ENCODE data around the gene FHAD1.
"Not testable (repeated sequence)": the region's sequence is repeated elsewhere in the genome, so short reads cannot be mapped to it uniquely, and the experiment has no call there.

FHAD1 gene

GRCh38 chr1:15299806-15300205 lies 52.8 kb downstream of the FHAD1 start:
- in situ Hi-C loops (cut with HindIII; ENCODE audit: low sequenced_read_pairs), result no loop called here
- TF ChIP-seq CTCF (IDR thresholded peaks at IDR 0.05; ENCODE audit: low read depth, low read length), result no peak
- no peak overlapping the region for H3K4me3 ChIP-seq (ENCODE audit: low read depth, low read length)
- DNase-seq (ENCODE audit: low read depth, low spot score), result no peak

GRCh38 chr1:15303935-15304334 lies 56.9 kb downstream of the FHAD1 start:
- DNase-seq (ENCODE audit: low read depth, low spot score), result no peak
- no peak for TF ChIP-seq CTCF (IDR thresholded peaks at IDR 0.05; ENCODE audit: low read depth, low read length)
- in situ Hi-C loops (cut with HindIII; ENCODE audit: low sequenced_read_pairs), result no loop called here
- H3K4me3 ChIP-seq (ENCODE audit: low read depth, low read length), result no peak overlapping the region

GRCh38 chr1:15304708-15305467 lies 57.9 kb downstream of the FHAD1 start:
- DNase-seq (ENCODE audit: low read depth, low spot score), result peak; percentile 27
- TF ChIP-seq CTCF (IDR thresholded peaks at IDR 0.05; ENCODE audit: low read depth, low read length), result peak; percentile 78
- H3K4me3 ChIP-seq (ENCODE audit: low read depth, low read length), result no peak overlapping the region
- in situ Hi-C loops (cut with HindIII; ENCODE audit: low sequenced_read_pairs), result no loop called here

- TF ChIP-seq CTCF (IDR thresholded peaks at IDR 0.05; ENCODE audit: low read depth, low read length), result no peak
- DNase-seq (ENCODE audit: low read depth, low spot score), result peak; percentile 71
- in situ Hi-C loops (cut with HindIII; ENCODE audit: low sequenced_read_pairs), result no loop called here
- H3K4me3 ChIP-seq (ENCODE audit: low read depth, low read length), result no peak overlapping the region
Measured at GRCh38 chr1:15305468-15305770, 58.4 kb downstream of the FHAD1 start.

- DNase-seq (ENCODE audit: low read depth, low spot score); H3K4me3 ChIP-seq (ENCODE audit: low read depth, low read length); in situ Hi-C loops (cut with HindIII; ENCODE audit: low sequenced_read_pairs): not testable (repeated sequence)
Measured at GRCh38 chr1:15306352-15306751, 59.3 kb downstream of the FHAD1 start.

GRCh38 chr1:15308135-15308534 lies 61.1 kb downstream of the FHAD1 start:
- H3K4me3 ChIP-seq (ENCODE audit: low read depth, low read length), result no peak overlapping the region
- in situ Hi-C loops (cut with HindIII; ENCODE audit: low sequenced_read_pairs), result no loop called here
- TF ChIP-seq CTCF (IDR thresholded peaks at IDR 0.05; ENCODE audit: low read depth, low read length), result no peak
- no peak for DNase-seq (ENCODE audit: low read depth, low spot score)

GRCh38 chr1:15308621-15309027 lies 61.6 kb downstream of the FHAD1 start:
- no peak for DNase-seq (ENCODE audit: low read depth, low spot score)
- H3K4me3 ChIP-seq (ENCODE audit: low read depth, low read length), result no peak overlapping the region
- in situ Hi-C loops (cut with HindIII; ENCODE audit: low sequenced_read_pairs), result no loop called here
- TF ChIP-seq CTCF (IDR thresholded peaks at IDR 0.05; ENCODE audit: low read depth, low read length), result no peak
